K562 (cell line): Measurements from ENCODE around the gene PIBF1. TPM values are rescaled to one million over a fixed set of nuclear protein-coding genes. Genes with fewer than 3 reads are reported as not detected.

Source experiments
- ATAC-seq: fragments of 200-7000 bp; cut with Tn5 transposase; 3 replicates; pipeline ENCODE4 v1.9.1; 2020; ENCODE audit warnings: moderate library complexity
- BruUV-seq: library from RNA; stranded (reverse); fragments of 400-500 nt; replicated peaks from 2 replicates; lab custom pipeline; 2021; lab: Mats Ljungman, UMichigan
- CTCF ChIA-PET: fragments of 300-600 bp; formaldehyde crosslinking; extraction: SDS; loops from one replicate; lab custom pipeline; 2021; ENCODE audit warnings: low intra/inter-chr PET ratio; lab: Yijun Ruan, JAX
- POLR2A ChIA-PET: fragments of 300-600, 350-650 bp; sonication (Branson Sonifier 250); formaldehyde crosslinking; extraction: SDS; loops from one replicate; lab custom pipeline; 2021; ENCODE audit warnings: antibody characterized with exemption, inconsistent platforms; lab: Yijun Ruan, JAX
- DNase-seq, 4 experiments: peaks; one replicate each; pipeline versions ENCODE4 v3.0.0 to v3.0.0-alpha.2; 2011 to 2018; ENCODE audit warnings: low spot score in 3 of 4, mixed read lengths in 3 of 4; ENCODE audit errors: extremely low read depth in 1 of 4
- FAIRE-seq: peaks from 2 replicates; lab custom pipeline; 2011; peaks lifted over from hg19 to GRCh38; lab: Jason Lieb, UNC
- H2AFZ ChIP-seq: 2 replicates; pipeline ENCODE4 v1.6.0; 2011; ENCODE audit warnings: low read depth, low read length, control low read depth, inconsistent platforms
- H3K27ac ChIP-seq: fragments of 200-600 bp; 3 replicates; pipeline ENCODE4 v1.8.0; 2011; ENCODE audit warnings: low read depth, mild to moderate bottlenecking, control low read depth, inconsistent platforms, low read length, moderate library complexity, mixed read lengths; ENCODE audit errors: extremely low read depth
- H3K27me3 ChIP-seq, 2 experiments: fragments of 300-600 bp in 1 of 2; 2 replicates in 1 of 2; 3 replicates in 1 of 2; pipeline versions ENCODE4 v1.6.0 to v1.8.0; 2011; ENCODE audit warnings: inconsistent platforms in 2 of 2, low read length in 2 of 2, mild to moderate bottlenecking in 1 of 2, mixed read lengths in 1 of 2, moderate library complexity in 1 of 2; ENCODE audit not compliant: control insufficient read depth in 2 of 2, insufficient read depth in 2 of 2
- H3K36me3 ChIP-seq: fragments of 300-600 bp; 3 replicates; pipeline ENCODE4 v1.8.0; 2011; ENCODE audit warnings: mild to moderate bottlenecking, low read length, inconsistent platforms; ENCODE audit not compliant: control insufficient read depth, insufficient read depth
- H3K4me1 ChIP-seq, 2 experiments: fragments of 200-600 bp in 1 of 2; replicated peaks in 1 of 2; 2 replicates in 1 of 2; 3 replicates in 1 of 2; pipeline versions ENCODE4 v1.5.1 to v1.8.0; 2011; ENCODE audit warnings: inconsistent platforms in 2 of 2, low read length in 2 of 2, mild to moderate bottlenecking in 1 of 2, mixed read lengths in 1 of 2, moderate library complexity in 1 of 2; ENCODE audit not compliant: control insufficient read depth in 2 of 2, insufficient read depth in 2 of 2
- H3K4me2 ChIP-seq: 2 replicates; pipeline ENCODE4 v1.6.1; 2011; ENCODE audit warnings: low read length, control low read depth, inconsistent platforms, mixed read lengths; ENCODE audit not compliant: insufficient read depth
- H3K4me3 ChIP-seq: fragments of 200-600 bp; sonication (generic), shearing (Covaris generic); 2 replicates; pipeline ENCODE4 v1.5.1; 2016; ENCODE audit warnings: control low read depth, inconsistent platforms
- H3K79me2 ChIP-seq: fragments of 200-600 bp; 3 replicates; pipeline ENCODE4 v1.8.0; 2011; ENCODE audit warnings: low read length, inconsistent platforms; ENCODE audit not compliant: control insufficient read depth, insufficient read depth
- H3K9ac ChIP-seq, 2 experiments: 2 replicates each; pipeline versions ENCODE4 v1.6.0 to v1.6.1; 2011; ENCODE audit warnings: low read depth in 2 of 2, low read length in 2 of 2, control low read depth in 1 of 2, inconsistent platforms in 1 of 2, mild to moderate bottlenecking in 1 of 2, mixed read lengths in 1 of 2; ENCODE audit not compliant: insufficient read depth in 1 of 2
- H3K9me1 ChIP-seq: one replicate; pipeline ENCODE4 v1.6.0; 2011; ENCODE audit warnings: inconsistent platforms, mild to moderate bottlenecking, low read length, moderate library complexity; ENCODE audit not compliant: control insufficient read depth, insufficient read depth
- H3K9me3 ChIP-seq: replicated peaks from 2 replicates; pipeline ENCODE4 v1.5.1; 2011; ENCODE audit warnings: low read depth, low read length, inconsistent platforms; ENCODE audit not compliant: control insufficient read depth, insufficient read depth
- H4K20me1 ChIP-seq: replicated peaks from 2 replicates; pipeline ENCODE4 v1.6.1; 2011; ENCODE audit warnings: low read length, inconsistent platforms, mixed read lengths; ENCODE audit not compliant: control insufficient read depth, insufficient read depth
- ARID4B ChIP-seq: sonication (generic); formaldehyde crosslinking; IDR thresholded peaks from 2 replicates; pipeline ENCODE4 v1.8.0; 2022; ENCODE audit warnings: mild to moderate bottlenecking, missing genetic modification reagents
- ATF1 ChIP-seq, 2 experiments: fragments of 450-650 bp in 1 of 2; IDR thresholded peaks; 2 replicates each; pipeline ENCODE4 v1.6.1; 2016; ENCODE audit warnings: missing compliant biosample characterization in 1 of 2, missing genetic modification characterization in 1 of 2
- FOXJ3 ChIP-seq: sonication (generic); formaldehyde crosslinking; IDR thresholded peaks from 2 replicates; pipeline ENCODE4 v1.4.0; 2020; ENCODE audit warnings: mild to moderate bottlenecking, missing genetic modification reagents
- FOXK2 ChIP-seq, 2 experiments: fragments of 450-650 bp; IDR thresholded peaks in 1 of 2; conservative IDR thresholded peaks in 1 of 2; 2 replicates each; pipeline ENCODE4 v1.6.1; 2016; ENCODE audit warnings: low read depth in 2 of 2, mild to moderate bottlenecking in 1 of 2
- HES1 ChIP-seq: fragments of 450-650 bp; IDR thresholded peaks from 2 replicates; pipeline ENCODE4 v1.6.1; 2016; ENCODE audit warnings: low read depth, mild to moderate bottlenecking, moderate library complexity
- KDM4B ChIP-seq, 2 experiments: fragments of 450-650 bp in 1 of 2; sonication (generic) in 1 of 2; IDR thresholded peaks; 2 replicates each; pipeline ENCODE4 v1.6.1; 2016 to 2017; ENCODE audit warnings: borderline replicate concordance in 2 of 2, antibody characterized with exemption in 1 of 2, low read depth in 1 of 2, mild to moderate bottlenecking in 1 of 2
- ZNF212 ChIP-seq: fragments of 450-650 bp; formaldehyde crosslinking; IDR thresholded peaks from 2 replicates; pipeline ENCODE4 v1.4.0; 2020; ENCODE audit warnings: mild to moderate bottlenecking
- WGBS: fragments of 100-300 bp; shearing (Covaris generic); methylation state at CpG from one replicate; pipeline ENCODE4 v1.1.6; 2016; ENCODE audit warnings: low coverage, mixed read lengths; ENCODE audit not compliant: insufficient coverage; ENCODE audit errors: missing lambda C conversion rate; 5-methylcytosine and 5-hydroxymethylcytosine counted together
- in situ Hi-C: fragments of 300-500 bp; cut with MboI; formaldehyde crosslinking; loops from 4 replicates; pipeline ENCODE4 v1.15.0; 2018; ENCODE audit warnings: inconsistent platforms, mixed read lengths
- intact Hi-C: fragments of 100-400 bp; cut with micrococcal nuclease; formaldehyde crosslinking; loops from 2 replicates; pipeline ENCODE4 v1.14.2; 2022
- polyA plus RNA-seq, 8 experiments: library from polyadenylated mRNA; depleted of rRNA in 4 of 8; stranded (reverse) in 5 of 8; unstranded in 3 of 8; fragments of >200 nt; fragmentation: Nextera tagmentation in 2 of 8; fragmentation: Illumina TruSeq in 1 of 8; extraction: Ambion mirVana in 2 of 8; extraction: Trizol in 1 of 8; gene quantifications; 2 replicates each; pipeline versions ENCODE4 v1.2.1 to v1.2.3, GENCODE V29; 2011 to 2014; ENCODE audit warnings: inconsistent platforms in 1 of 8, missing spikeins in 1 of 8
- total RNA-seq, 7 experiments: library from RNA; depleted of rRNA in 6 of 7; stranded (reverse); fragments of >200 nt in 6 of 7; fragmentation: Illumina TruSeq in 2 of 7; extraction: Trizol in 2 of 7; gene quantifications; 2 replicates each; pipeline versions ENCODE4 v1.2.1 to v1.2.3, GENCODE V29; 2011 to 2021; ENCODE audit warnings: low replicate concordance in 1 of 7

PIBF1 gene
- total and polyA plus RNA-seq, 9 of the 15 experiments (the other 6 are each of a cell fraction or from before 2014, with no cell fraction given) = 9.1 to 28.8 (median 14.7) TPM

GRCh38 chr13:72798817-72799216 is 16.9 kb downstream of the PIBF1 start:
- intact Hi-C loops = no loop called here
- ATAC-seq (no peak), FAIRE-seq (no peak), DNase-seq (no peak)
- Histone ChIP-seq H4K20me1 (no peaks in the 10 kb centered on the region), H3K4me2 (no peak overlapping the region), H2AFZ (no peak overlapping the region), H3K9me3 (no peaks in the 10 kb centered on the region), H3K27ac (no peak overlapping the region), H3K27me3 (no peaks in the 10 kb centered on the region), H3K9ac (no peak overlapping the region), H3K79me2 (no peaks in the 10 kb centered on the region), H3K4me1 (no peaks in the 10 kb centered on the region), H3K9me1 (no peaks in the 10 kb centered on the region), H3K4me3 (no peak overlapping the region), H3K36me3 (peaks cover 68% of the 10 kb centered on the region; the same call in 2 of the 3 replicates)
- in situ Hi-C loops = no loop called here
- ChIA-PET POLR2A (no interaction called here), CTCF (no interaction called here)
- WGBS = 62% methylated on average over 3 of the region's 3 CpGs
- TF ChIP-seq HES1 (no peak), FOXJ3 (CRISPR knock-in tag) (no peak), ZNF212 (no peak), FOXK2 (conservative IDR thresholded peaks at IDR 0.05 in 1 of 2, IDR thresholded peaks at IDR 0.05 in 1 of 2; ENCODE audit: low read depth in 2 of 2) (no peak), ARID4B (CRISPR knock-in tag) (no peak), ATF1 (CRISPR knock-in tag; IDR thresholded peaks at IDR 0.05) (no peak), ATF1 (tag; IDR thresholded peaks at IDR 0.05) (no peak), KDM4B (IDR thresholded peaks at IDR 0.05; ENCODE audit: borderline replicate concordance in 2 of 2, low read depth in 1 of 2) (no peak)
- no TSS peak for BruUV-seq
